ENCODE results near the gene BCORL1. TPM values are rescaled to one million over a fixed set of nuclear protein-coding genes. Genes with fewer than 3 reads are reported as not detected.

BCORL1 gene
- total RNA-seq, 1 donor: 1.4 TPM

DNA sequence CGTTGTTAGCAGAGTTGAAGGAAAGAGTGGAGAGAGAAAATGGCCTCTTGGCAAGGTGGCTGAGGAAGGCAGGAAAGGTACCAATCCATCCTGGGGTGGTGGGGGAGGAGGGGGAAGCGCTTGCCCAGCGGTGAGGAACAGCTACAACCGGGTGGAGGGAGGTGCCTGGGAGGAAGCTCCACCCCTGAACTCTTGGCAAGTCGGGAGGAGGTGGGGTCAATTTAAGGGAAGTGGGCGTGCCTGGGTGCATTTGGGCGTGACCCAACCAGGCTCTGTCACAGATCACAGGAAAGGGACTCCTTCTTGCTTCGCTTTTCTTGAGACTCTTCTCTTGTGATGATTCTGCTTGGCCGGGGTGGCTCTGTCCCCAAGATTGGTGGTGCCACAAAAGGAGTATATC lies 41.7 kb downstream of the BCORL1 start:
- no peak overlapping the region for H3K27ac ChIP-seq (ENCODE audit: low read depth, low read length)
- no peaks in the 10 kb centered on the region for H3K36me3 ChIP-seq (ENCODE audit: insufficient read depth, low read length)
- H3K4me2 ChIP-seq (ENCODE audit: insufficient read depth, low read length): no peak overlapping the region
- no peak overlapping the region for H2AFZ ChIP-seq (ENCODE audit: low read length)
- no peaks in the 10 kb centered on the region for H3K4me1 ChIP-seq (ENCODE audit: insufficient read depth, low read length)
- TF ChIP-seq, protein P1, sequence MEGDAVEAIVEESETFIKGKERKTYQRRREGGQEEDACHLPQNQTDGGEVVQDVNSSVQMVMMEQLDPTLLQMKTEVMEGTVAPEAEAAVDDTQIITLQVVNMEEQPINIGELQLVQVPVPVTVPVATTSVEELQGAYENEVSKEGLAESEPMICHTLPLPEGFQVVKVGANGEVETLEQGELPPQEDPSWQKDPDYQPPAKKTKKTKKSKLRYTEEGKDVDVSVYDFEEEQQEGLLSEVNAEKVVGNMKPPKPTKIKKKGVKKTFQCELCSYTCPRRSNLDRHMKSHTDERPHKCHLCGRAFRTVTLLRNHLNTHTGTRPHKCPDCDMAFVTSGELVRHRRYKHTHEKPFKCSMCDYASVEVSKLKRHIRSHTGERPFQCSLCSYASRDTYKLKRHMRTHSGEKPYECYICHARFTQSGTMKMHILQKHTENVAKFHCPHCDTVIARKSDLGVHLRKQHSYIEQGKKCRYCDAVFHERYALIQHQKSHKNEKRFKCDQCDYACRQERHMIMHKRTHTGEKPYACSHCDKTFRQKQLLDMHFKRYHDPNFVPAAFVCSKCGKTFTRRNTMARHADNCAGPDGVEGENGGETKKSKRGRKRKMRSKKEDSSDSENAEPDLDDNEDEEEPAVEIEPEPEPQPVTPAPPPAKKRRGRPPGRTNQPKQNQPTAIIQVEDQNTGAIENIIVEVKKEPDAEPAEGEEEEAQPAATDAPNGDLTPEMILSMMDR (IDR thresholded peaks at IDR 0.05; ENCODE audit: extremely low read depth, low read depth, low read length): no peak
- H3K4me3 ChIP-seq (ENCODE audit: insufficient read depth, low read length): no peak overlapping the region
- H3K79me2 ChIP-seq (ENCODE audit: insufficient read depth, low read length): no peaks in the 10 kb centered on the region
- no peaks in the 10 kb centered on the region for H4K20me1 ChIP-seq (ENCODE audit: insufficient read depth, low read length)
- DNase-seq (ENCODE audit: insufficient read length, low spot score, missing footprints): peak; percentile 86
- H3K27me3 ChIP-seq (ENCODE audit: insufficient read depth, low read length): no peaks in the 10 kb centered on the region
- H3K9me3 ChIP-seq (ENCODE audit: low read depth, low read length): no peaks in the 10 kb centered on the region

DNA sequence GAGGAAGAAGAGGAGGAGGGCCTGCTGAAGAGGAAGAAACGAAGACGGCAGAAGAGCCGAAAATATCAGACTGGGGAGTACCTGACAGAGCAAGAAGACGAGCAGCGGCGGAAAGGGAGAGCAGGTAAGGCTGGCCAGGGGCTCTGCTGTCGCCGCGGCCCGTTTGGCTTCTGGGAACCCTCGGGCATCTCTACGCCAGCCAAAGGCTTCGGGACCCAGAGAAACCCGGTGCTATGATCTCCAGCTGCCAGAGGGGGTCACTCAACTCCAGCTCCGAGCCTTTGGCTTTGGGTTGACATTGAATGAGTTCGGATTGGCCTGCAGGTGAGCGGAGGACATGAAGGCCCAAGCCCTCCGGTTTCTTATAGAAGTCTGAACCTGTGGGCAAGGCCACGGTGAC lies 42.8 kb downstream of the BCORL1 start:
- Histone ChIP-seq H3K4me1 (ENCODE audit: insufficient read depth, low read length) (no peaks in the 10 kb centered on the region), H3K4me3 (ENCODE audit: insufficient read depth, low read length) (no peak overlapping the region), H3K27me3 (ENCODE audit: insufficient read depth, low read length) (no peaks in the 10 kb centered on the region), H3K9me3 (ENCODE audit: low read depth, low read length) (no peaks in the 10 kb centered on the region), H2AFZ (ENCODE audit: low read length) (no peak overlapping the region), H3K4me2 (ENCODE audit: insufficient read depth, low read length) (no peak overlapping the region), H3K36me3 (ENCODE audit: insufficient read depth, low read length) (no peaks in the 10 kb centered on the region), H3K79me2 (ENCODE audit: insufficient read depth, low read length) (no peaks in the 10 kb centered on the region), H3K27ac (ENCODE audit: low read depth, low read length) (no peak overlapping the region), H4K20me1 (ENCODE audit: insufficient read depth, low read length) (no peaks in the 10 kb centered on the region)
- TF ChIP-seq, protein P1 (IDR thresholded peaks at IDR 0.05; ENCODE audit: extremely low read depth, low read depth, low read length): no peak
- no peak for DNase-seq (ENCODE audit: insufficient read length, low spot score, missing footprints)

- H4K20me1 ChIP-seq (ENCODE audit: insufficient read depth, low read length): no peaks in the 10 kb centered on the region
- H3K27ac ChIP-seq (ENCODE audit: low read depth, low read length): no peak overlapping the region
- peaks cover 4% of the 10 kb centered on the region for H3K36me3 ChIP-seq (ENCODE audit: insufficient read depth, low read length)
- H3K4me1 ChIP-seq (ENCODE audit: insufficient read depth, low read length): no peaks in the 10 kb centered on the region
- no peaks in the 10 kb centered on the region for H3K79me2 ChIP-seq (ENCODE audit: insufficient read depth, low read length)
- DNase-seq (ENCODE audit: insufficient read length, low spot score, missing footprints): no peak
- no peaks in the 10 kb centered on the region for H3K9me3 ChIP-seq (ENCODE audit: low read depth, low read length)
- H3K4me2 ChIP-seq (ENCODE audit: insufficient read depth, low read length): no peak overlapping the region
- H3K4me3 ChIP-seq (ENCODE audit: insufficient read depth, low read length): no peak overlapping the region
- no peak overlapping the region for H2AFZ ChIP-seq (ENCODE audit: low read length)
- H3K27me3 ChIP-seq (ENCODE audit: insufficient read depth, low read length): no peaks in the 10 kb centered on the region
- TF ChIP-seq, protein P1 (IDR thresholded peaks at IDR 0.05; ENCODE audit: extremely low read depth, low read depth, low read length): no peak
Observed at GRCh38 chrX:130027569-130027968, 45.1 kb downstream of the BCORL1 start.

GRCh38 chrX:130028196-130028595 lies 45.8 kb downstream of the BCORL1 start:
- Histone ChIP-seq H3K4me2 (ENCODE audit: insufficient read depth, low read length) (no peak overlapping the region), H3K9me3 (ENCODE audit: low read depth, low read length) (no peaks in the 10 kb centered on the region), H3K4me3 (ENCODE audit: insufficient read depth, low read length) (no peak overlapping the region), H3K4me1 (ENCODE audit: insufficient read depth, low read length) (no peaks in the 10 kb centered on the region), H3K36me3 (ENCODE audit: insufficient read depth, low read length) (peaks cover 4% of the 10 kb centered on the region), H4K20me1 (ENCODE audit: insufficient read depth, low read length) (no peaks in the 10 kb centered on the region), H3K27me3 (ENCODE audit: insufficient read depth, low read length) (no peaks in the 10 kb centered on the region), H3K27ac (ENCODE audit: low read depth, low read length) (no peak overlapping the region), H3K79me2 (ENCODE audit: insufficient read depth, low read length) (no peaks in the 10 kb centered on the region), H2AFZ (ENCODE audit: low read length) (no peak overlapping the region)
- TF ChIP-seq, protein P1 (IDR thresholded peaks at IDR 0.05; ENCODE audit: extremely low read depth, low read depth, low read length): peak; percentile 75
- peak; percentile 75 for DNase-seq (ENCODE audit: insufficient read length, low spot score, missing footprints)

Measured in osteoblast (primary cell).